Keratinocyte (primary cell): ENCODE results near the gene AAMP. TPM values are rescaled to one million over a fixed set of nuclear protein-coding genes. Genes with fewer than 3 reads are reported as not detected.

Source experiments
- DNase-seq: peaks from one replicate; pipeline ENCODE4 v3.0.0-alpha.2; 2011; ENCODE audit warnings: low read depth, missing footprints, low spot score
- FAIRE-seq: peaks from 2 replicates; lab custom pipeline; 2011; peaks lifted over from hg19 to GRCh38; lab: Jason Lieb, UNC
- H2AFZ ChIP-seq: 2 replicates; pipeline ENCODE4 v1.6.0; 2012; ENCODE audit warnings: low read length, control low read depth, inconsistent platforms; ENCODE audit not compliant: control insufficient read depth
- H3K27ac ChIP-seq: 2 replicates; pipeline ENCODE4 v1.5.1; 2011; ENCODE audit warnings: low read length; ENCODE audit not compliant: control insufficient read depth, insufficient read depth
- H3K27me3 ChIP-seq: 3 replicates; pipeline ENCODE4 v1.6.0; 2011; ENCODE audit warnings: low read length; ENCODE audit not compliant: control insufficient read depth, insufficient read depth; ENCODE audit errors: extremely low read depth
- H3K36me3 ChIP-seq, 2 experiments: 2 replicates in 1 of 2; 3 replicates in 1 of 2; pipeline ENCODE4 v1.5.1; 2011; ENCODE audit warnings: low read length in 2 of 2, mild to moderate bottlenecking in 1 of 2; ENCODE audit not compliant: control insufficient read depth in 2 of 2, insufficient read depth in 2 of 2; ENCODE audit errors: extremely low read depth in 1 of 2
- H3K4me1 ChIP-seq: 3 replicates; pipeline ENCODE4 v1.5.1; 2011; ENCODE audit warnings: low read length; ENCODE audit not compliant: control insufficient read depth, insufficient read depth; ENCODE audit errors: extremely low read depth
- H3K4me2 ChIP-seq: 3 replicates; pipeline ENCODE4 v1.6.0; 2011; ENCODE audit warnings: low read depth, low read length; ENCODE audit not compliant: control insufficient read depth, insufficient read depth; ENCODE audit errors: extremely low read depth
- H3K4me3 ChIP-seq, 3 experiments: fragments of 200-600 bp in 1 of 3; sonication (generic) in 1 of 3; 2 replicates in 2 of 3; 3 replicates in 1 of 3; pipeline ENCODE4 v1.5.1; 2011 to 2016; ENCODE audit warnings: low read length in 3 of 3, mild to moderate bottlenecking in 3 of 3, control low read depth in 2 of 3, inconsistent platforms in 1 of 3, low read depth in 1 of 3, mixed read lengths in 1 of 3, mixed run types in 1 of 3, moderate library complexity in 1 of 3; ENCODE audit not compliant: control insufficient read depth in 2 of 3, insufficient read depth in 2 of 3; ENCODE audit errors: extremely low read depth in 1 of 3
- H3K79me2 ChIP-seq: 2 replicates; pipeline ENCODE4 v1.6.0; 2012; ENCODE audit warnings: low read length; ENCODE audit not compliant: control insufficient read depth, insufficient read depth
- H3K9ac ChIP-seq: 3 replicates; pipeline ENCODE4 v1.6.0; 2011; ENCODE audit warnings: low read length; ENCODE audit not compliant: control insufficient read depth, insufficient read depth; ENCODE audit errors: extremely low read depth
- H3K9me1 ChIP-seq: 3 replicates; pipeline ENCODE4 v1.6.0; 2011; ENCODE audit warnings: low read length; ENCODE audit not compliant: control insufficient read depth, insufficient read depth; ENCODE audit errors: extremely low read depth
- H3K9me3 ChIP-seq: 2 replicates; pipeline ENCODE4 v1.5.1; 2012; ENCODE audit warnings: low read depth, low read length; ENCODE audit not compliant: control insufficient read depth
- H4K20me1 ChIP-seq: 3 replicates; pipeline ENCODE4 v1.6.0; 2011; ENCODE audit warnings: low read length; ENCODE audit not compliant: control insufficient read depth, insufficient read depth; ENCODE audit errors: extremely low read depth
- EZH2 ChIP-seq: IDR thresholded peaks from one replicate; pipeline ENCODE4 v1.6.1; 2012; ENCODE audit warnings: inconsistent platforms, mild to moderate bottlenecking, low read length, moderate library complexity
- dilution Hi-C: fragments of 300-500 bp; cut with MboI; formaldehyde crosslinking; loops from one replicate; pipeline ENCODE4 v1.7.0; 2020; ENCODE audit warnings: low sequenced_read_pairs; ENCODE audit not compliant: extremely low pct_ligation_motif_present
- polyA plus RNA-seq, 5 experiments: library from polyadenylated mRNA; depleted of rRNA in 3 of 5; stranded (reverse) in 3 of 5; stranded (forward) in 1 of 5; unstranded in 1 of 5; fragments of >200 nt; gene quantifications; 1 replicate in 1 of 5; 2 replicates in 3 of 5; 3 replicates in 1 of 5; pipeline versions ENCODE4 v1.2.1 to v1.2.3, GENCODE V29; 2011 to 2012; ENCODE audit warnings: missing spikeins in 2 of 5, low read depth in 1 of 5, low replicate concordance in 1 of 5
- TF ChIP-seq, protein P1 (sequence below), 3 experiments: IDR thresholded peaks in 1 of 3; conservative IDR thresholded peaks in 1 of 3; optimal IDR thresholded peaks in 1 of 3; 2 replicates in 2 of 3; 3 replicates in 1 of 3; pipeline versions ENCODE3 to v1.5.1; 2011; ENCODE audit warnings: low read length in 3 of 3, mild to moderate bottlenecking in 3 of 3, moderate library complexity in 2 of 3, control low read depth in 1 of 3, inconsistent platforms in 1 of 3; ENCODE audit not compliant: insufficient read depth in 2 of 3; ENCODE audit errors: extremely low read depth in 1 of 3

The AAMP gene
- polyA plus RNA-seq, 1 donor (not counting 4 experiments of a cell fraction or from before 2014, with no cell fraction given) = 78.4 TPM

DNA sequence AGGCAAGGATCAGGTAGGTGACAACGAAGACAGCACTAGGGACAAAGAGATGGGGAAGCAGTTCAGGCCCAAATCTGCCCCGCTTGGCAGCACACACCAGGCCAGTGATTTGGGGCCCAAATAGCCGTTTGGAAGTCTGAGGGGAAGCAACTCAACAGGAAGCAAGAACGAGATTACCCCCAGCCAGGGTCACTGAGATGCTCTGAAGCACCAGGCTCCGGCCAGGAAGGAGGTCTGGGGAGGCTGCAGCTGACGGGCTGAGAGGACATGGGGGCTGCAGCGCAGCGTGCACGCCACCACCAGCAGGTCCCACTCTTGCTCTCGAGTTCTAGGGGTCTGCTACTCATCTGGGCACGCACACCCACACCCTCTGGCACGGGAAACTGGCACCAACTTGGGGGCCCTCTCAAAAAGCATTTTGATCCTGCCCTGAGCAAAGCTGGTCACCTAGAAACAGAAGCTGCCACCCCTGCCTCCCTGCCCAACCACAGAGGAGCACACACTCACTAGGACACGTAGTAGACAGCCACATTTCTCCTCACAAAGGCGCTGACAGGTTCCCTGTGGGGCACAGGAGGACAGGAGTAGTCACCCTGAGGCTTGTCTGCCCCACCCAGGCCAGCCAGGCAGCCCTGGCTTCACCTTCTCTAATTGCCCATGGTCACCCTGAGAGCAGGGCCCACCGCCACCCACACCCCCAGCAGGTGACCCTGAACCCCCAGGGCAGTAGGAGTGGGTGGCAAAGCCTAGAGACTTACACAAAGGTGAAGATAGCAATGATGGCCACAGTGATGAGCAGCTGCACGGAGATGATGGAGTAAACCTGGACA is 8.8 kb upstream of the AAMP start:
- FAIRE-seq (no peak), DNase-seq (no peak)
- no peak overlapping the region for H3K4me2 ChIP-seq
- H3K27me3 ChIP-seq = no peaks in the 10 kb centered on the region
- dilution Hi-C loops = no loop called here
- no peaks in the 10 kb centered on the region for H3K9me3 ChIP-seq
- H3K9ac ChIP-seq = no peak overlapping the region
- H3K36me3 ChIP-seq = peaks cover 67 to 73% of the 10 kb centered on the region in 2 experiments
- H3K4me3 ChIP-seq = no peak overlapping the region
- H3K79me2 ChIP-seq = peaks cover 71% of the 10 kb centered on the region
- no peak overlapping the region for H2AFZ ChIP-seq
- H3K27ac ChIP-seq = no peak overlapping the region
- H3K4me1 ChIP-seq = peaks cover 20% of the 10 kb centered on the region
- TF ChIP-seq, protein P1, sequence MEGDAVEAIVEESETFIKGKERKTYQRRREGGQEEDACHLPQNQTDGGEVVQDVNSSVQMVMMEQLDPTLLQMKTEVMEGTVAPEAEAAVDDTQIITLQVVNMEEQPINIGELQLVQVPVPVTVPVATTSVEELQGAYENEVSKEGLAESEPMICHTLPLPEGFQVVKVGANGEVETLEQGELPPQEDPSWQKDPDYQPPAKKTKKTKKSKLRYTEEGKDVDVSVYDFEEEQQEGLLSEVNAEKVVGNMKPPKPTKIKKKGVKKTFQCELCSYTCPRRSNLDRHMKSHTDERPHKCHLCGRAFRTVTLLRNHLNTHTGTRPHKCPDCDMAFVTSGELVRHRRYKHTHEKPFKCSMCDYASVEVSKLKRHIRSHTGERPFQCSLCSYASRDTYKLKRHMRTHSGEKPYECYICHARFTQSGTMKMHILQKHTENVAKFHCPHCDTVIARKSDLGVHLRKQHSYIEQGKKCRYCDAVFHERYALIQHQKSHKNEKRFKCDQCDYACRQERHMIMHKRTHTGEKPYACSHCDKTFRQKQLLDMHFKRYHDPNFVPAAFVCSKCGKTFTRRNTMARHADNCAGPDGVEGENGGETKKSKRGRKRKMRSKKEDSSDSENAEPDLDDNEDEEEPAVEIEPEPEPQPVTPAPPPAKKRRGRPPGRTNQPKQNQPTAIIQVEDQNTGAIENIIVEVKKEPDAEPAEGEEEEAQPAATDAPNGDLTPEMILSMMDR (optimal IDR thresholded peaks at IDR 0.05 in 1 of 3, IDR thresholded peaks at IDR 0.05 in 1 of 3, conservative IDR thresholded peaks at IDR 0.05 in 1 of 3; ENCODE audit: extremely low read depth in 1 of 3, insufficient read depth in 2 of 3, low read length in 3 of 3) = no peak
- TF ChIP-seq EZH2 = no peak
- peaks cover 37% of the 10 kb centered on the region for H4K20me1 ChIP-seq
- H3K9me1 ChIP-seq = no peaks in the 10 kb centered on the region

GRCh38 chr2:218277921-218278320 is 8.0 kb upstream of the AAMP start:
- peaks cover 63 to 72% of the 10 kb centered on the region in 2 experiments for H3K36me3 ChIP-seq
- FAIRE-seq = no peak
- no peak for DNase-seq
- no peaks in the 10 kb centered on the region for H3K9me1 ChIP-seq
- H3K9me3 ChIP-seq = no peaks in the 10 kb centered on the region
- H3K4me1 ChIP-seq = peaks cover 17% of the 10 kb centered on the region
- peaks cover 31% of the 10 kb centered on the region for H4K20me1 ChIP-seq
- no peaks in the 10 kb centered on the region for H3K27me3 ChIP-seq
- no peak overlapping the region for H3K4me2 ChIP-seq
- no peak overlapping the region for H3K4me3 ChIP-seq
- H3K27ac ChIP-seq = no peak overlapping the region
- dilution Hi-C loops = no loop called here
- H3K79me2 ChIP-seq = peaks cover 63% of the 10 kb centered on the region
- no peak overlapping the region for H2AFZ ChIP-seq
- TF ChIP-seq, protein P1 (optimal IDR thresholded peaks at IDR 0.05 in 1 of 3, IDR thresholded peaks at IDR 0.05 in 1 of 3, conservative IDR thresholded peaks at IDR 0.05 in 1 of 3; ENCODE audit: extremely low read depth in 1 of 3, insufficient read depth in 2 of 3, low read length in 3 of 3) = no peak
- no peak for TF ChIP-seq EZH2
- H3K9ac ChIP-seq = no peak overlapping the region
